Activated CD4-positive, alpha-beta T cell treated with anti-CD3 and anti-CD28 coated beads, Interleukin-2, Interleukin-4, amounts not matched to agents 100 ng/mL and 50 ng/mL, durations not matched to agents 16 hours and 8 hours (primary cell): ENCODE measurements around the gene EPHB3.

Source experiments
- DNase-seq: peaks from one replicate; pipeline ENCODE4 v3.0.0-alpha.2; 2020; ENCODE audit warnings: low spot score

EPHB3 gene

DNA sequence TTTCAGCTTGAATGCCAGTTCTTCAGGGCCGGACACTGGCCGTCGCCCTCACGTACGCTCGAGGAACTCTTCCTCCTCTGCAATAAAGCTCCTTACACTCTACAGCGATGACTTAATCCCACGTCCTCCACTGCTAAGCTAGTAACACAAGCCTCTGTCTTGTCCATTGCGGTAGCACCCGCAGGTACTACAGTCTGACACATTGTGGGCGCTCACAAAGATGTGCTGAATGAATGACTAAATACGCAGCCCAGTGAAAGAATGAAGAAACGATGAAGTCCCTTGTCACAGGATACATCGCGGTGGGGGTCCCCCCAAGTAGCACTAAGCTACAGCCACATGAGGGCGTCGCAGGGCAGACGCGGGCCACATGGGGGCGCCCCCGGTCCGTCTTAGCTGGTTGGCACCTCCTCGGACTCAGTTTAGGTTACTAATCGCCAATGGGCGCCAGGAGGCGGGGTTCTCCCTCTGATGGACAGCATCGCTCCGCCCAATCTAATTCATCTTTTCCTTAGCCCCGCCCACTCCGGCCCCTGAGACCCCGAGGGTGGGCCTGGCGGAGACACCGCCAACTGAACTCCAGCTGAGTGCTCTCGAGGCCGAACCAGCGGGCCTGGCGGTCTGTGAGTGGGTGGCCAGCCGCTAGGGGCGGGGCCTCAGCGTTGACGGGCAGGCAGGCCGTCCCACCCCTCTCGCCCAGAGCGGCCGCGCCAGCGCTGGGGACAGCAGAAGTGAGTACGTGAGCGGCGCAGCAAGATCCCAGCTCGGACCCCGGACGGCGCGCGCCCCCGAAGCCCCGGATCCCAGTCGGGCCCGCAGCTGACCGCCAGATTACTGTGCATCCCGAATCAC lies at the start of gene EPHB3:
EPHB3 (plus strand) TSS at position 725 of the 852 bp plus-strand sequence. CDS start 451 bp downstream, outside the sequence.
- peak; percentile 90 for DNase-seq

DNA sequence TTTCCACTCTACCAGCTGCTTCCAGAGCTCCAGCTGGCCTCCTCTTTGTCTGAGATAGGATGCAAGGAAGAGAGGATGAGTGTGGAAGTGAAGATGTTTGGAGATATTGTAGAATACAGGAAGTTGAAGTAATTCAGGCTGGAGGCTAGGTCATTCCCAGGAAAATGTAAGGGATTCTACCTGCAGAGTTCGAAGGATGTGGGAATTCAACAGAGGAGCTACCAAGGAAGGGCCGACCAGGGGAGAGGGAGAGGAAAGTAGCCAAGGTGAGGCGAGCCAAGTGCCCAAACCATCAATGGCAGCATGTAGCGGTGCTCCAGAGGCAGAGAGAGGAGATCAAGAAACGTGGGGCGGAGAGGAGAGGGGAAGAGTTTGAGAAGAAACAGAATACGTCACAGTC lies 49.0 kb upstream of the EPHB3 start:
- DNase-seq = no peak

DNA sequence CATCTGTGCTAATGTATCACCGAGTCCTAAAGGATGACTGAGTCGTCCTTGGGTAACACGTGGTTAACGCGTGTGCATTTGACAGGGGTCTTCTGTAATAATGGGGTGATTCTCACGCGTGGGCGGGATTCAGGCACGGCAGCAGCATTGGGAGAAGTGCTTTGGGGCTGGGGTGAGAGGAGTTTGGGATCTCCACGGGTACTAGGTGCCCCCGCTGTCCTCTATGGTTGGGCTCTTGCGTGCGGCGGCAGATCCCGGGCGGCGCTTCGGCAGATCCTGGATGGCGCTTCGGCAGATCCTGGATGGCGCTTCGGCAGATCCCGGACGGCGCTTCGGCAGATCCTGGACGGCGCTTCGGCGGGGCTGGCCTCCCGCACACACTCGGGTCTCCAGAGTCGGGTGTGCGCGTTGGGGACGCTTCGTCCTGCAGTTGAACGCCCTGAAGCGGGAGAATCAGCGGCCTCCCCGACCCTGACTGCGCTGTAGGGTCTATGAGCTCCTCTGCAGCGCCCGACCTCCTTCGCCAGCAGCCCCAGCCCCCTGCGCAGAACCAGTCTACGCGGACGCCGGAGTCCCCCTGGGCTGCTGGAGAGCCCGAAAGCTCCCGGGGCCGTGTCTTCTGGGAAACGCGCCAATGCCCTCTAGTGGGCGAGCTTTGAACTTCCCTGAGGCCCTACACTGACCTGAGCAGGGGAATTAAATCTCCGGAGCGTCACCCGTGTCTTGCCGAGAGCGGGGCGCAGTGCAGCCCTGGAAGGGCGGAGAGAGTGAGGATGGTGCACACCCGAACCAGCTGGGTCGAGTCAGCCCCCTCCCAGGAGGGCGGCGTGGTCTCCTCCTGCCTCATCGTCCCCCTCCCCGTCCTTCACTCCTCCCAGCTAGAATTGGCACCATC lies 48.1 kb upstream of the EPHB3 start:
- DNase-seq = peak; percentile 84

DNA sequence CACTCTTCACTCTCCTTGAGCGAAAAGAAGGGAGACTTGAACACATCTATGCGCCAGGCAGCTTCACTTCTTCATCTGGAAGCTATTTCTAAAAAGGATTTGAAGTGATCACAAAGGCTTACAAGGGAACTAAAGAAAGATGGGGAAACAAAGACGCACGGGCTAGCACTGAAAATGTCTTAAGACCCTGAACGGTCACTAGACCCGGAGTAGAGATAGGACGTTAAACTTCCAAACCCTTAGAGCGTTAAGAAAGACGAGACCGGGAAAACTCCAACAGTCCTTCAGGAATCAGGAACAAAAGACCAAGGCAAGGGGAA lies 47.5 kb upstream of the EPHB3 start:
- DNase-seq = no peak

DNA sequence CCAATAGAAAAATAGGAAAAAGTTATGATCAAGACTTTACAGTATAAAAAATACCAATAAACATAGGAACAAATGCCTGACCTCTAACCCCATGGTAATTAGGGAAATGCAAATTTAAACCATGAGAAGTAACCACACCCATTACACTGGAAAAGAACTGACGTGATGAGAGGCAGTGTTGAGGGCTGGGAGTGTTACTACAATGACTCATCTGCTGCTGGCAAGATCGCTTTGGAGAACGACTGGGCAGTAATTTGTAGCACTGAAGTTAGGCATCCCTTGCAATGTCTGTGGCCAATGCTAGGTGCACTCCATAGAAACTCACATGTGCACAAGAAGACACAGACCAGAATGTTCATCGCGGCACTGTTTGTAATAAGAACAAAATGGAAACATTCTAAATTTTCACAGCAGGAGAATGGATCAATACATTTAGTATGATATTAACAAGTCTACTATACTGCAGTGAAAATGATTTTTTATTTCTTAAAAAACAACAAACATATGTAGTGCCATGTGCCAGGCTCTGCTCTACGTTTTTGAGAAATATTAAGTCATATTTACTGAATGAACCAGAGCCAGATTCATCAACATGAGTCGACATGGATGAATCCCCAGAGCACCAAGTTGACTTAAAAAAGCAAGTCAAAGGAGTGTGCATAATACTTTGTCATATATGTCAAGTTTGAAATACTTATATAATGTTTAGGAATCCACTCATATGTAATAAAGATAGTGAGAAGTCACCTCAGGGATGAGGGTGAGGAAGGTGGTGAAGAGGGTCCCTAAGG lies 37.6 kb upstream of the EPHB3 start:
- peak; percentile 73 for DNase-seq

DNA sequence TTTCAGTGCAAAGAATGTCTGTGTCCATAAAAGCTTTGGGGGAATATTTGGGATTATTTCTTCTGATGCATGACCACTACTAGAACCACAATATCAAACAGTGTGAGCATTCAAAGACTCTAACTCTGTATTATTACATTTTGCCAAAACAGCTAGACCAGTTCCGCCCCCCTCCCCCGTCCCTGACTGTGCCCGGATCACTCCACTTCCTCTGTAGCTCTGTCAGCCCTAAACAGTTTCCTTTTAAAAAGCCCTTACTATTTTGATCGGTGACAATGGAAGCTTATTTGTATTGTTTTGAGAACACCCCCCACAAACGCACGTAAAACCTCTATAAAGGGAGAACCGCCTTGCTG lies 36.6 kb upstream of the EPHB3 start:
- DNase-seq = peak; percentile 22

DNA sequence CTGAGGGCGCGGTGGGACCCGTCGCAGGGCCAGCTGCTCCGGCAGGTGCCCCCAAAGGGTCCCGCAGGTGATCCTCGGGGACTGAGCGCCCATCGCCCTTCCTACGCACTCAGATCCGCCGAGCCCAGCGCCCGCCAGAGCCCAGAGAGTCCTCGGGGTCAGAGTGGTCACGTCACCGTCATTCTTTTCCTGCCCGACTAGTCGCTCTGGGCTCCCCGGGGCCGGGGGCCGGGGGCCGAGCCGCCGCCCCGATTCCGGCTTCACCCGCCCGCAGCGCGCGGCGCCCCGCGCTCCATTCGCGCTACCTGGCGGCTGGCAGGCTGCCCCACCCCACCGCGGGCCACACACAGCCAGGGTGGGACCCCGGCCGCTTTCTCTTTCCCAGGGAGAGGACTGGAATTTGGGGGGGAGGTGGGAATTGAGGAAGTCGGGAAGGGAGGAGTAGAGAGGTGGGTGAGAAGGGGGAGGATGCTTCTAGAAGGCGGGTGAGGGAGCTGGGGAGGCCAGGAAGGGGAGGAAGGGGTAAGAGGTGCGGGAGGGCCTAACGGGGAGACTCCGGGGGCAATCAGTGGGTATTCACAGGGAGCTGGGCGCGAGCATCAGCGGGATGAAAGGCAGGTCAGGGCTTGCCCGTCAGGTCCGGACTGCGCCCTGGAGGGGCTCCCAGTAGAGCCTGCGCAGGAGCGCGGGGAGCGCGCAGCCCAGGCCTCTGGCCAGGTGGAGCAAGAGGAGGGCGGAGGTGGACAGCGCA lies 36.1 kb upstream of the EPHB3 start:
- no peak for DNase-seq

DNA sequence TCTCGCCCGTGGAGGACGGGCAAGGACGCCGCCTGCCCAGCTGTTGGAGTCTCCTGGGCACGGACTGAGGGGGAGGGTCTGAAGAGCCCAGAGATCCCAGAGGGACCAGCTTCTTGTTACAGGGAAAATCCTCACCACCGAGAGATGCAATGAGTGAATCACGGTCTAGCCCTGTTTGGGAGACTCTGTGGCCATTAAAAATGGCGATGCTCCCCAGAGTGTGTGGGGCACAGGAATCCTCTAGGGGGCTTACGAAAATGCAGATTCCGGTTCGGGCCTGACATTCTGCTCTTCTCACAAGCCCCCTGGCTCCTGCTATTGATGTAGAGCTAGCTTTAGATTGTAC lies 35.5 kb upstream of the EPHB3 start:
- no peak for DNase-seq

DNA sequence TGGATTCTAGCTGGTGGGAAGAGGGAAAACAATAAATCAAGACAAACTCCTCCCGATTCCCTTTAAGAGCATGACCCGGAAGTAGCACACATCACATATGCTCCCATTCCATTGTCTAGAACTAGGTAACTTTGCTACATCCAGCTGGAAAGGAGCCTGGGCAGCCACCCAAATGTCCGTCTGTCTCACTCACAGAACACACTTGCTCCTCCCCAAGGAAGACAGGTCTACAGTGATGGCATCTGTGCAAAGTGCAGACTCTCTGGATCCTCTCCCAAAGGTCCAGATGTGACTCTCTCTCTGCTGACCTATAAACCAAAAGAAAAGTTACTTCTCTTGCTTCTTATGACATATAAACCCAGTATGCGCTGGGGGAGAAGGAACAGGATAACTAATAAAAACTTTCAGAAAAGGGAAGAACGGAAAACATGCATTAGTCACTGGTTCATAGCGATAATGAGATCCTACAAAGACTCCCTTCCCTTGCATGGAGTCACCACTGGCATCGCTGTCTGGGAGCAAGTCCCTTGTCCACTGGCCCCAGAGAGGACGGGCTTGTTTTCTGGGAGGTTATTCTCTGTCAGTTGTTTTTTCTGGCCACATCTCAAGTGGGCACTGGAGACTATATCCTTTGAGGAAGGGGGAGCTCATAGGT lies 29.8 kb upstream of the EPHB3 start:
- no peak for DNase-seq

DNA sequence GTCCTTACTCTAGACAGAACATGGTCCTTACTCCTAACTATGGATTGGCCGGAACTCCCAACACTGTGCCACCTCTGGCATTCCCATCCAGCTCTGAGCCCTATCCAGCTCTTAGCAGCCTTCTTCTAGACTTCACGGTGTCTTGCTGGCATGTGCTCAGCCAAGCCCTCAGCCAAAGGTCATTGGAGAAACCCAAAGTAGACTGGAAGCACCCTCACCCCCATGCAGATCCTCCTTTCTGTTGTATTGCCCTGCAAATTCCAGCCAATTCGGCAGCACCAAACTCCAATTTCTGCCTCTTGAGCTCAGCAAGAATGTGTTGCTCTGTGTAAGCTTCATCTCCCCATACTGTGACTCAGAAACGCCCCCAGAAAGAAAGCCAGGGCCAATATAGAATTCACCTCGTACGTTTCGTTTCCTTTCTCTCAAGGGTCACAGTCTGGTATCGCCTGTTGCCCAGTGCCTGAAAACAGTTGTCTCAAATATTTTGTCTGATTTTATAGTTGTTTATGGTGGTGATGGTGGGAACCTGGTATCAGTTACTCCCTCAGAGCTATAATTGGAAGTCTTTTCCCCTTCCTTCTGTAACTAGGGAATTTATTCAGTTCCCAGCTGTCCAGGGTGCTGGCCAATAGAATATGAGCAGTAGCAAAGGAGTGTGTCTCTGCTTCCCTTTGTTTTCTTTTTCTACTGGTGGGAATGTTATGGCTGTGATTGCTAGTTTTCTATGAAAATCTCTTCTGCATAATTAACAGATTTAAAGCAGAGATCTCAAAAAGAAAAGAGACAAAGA lies 28.4 kb upstream of the EPHB3 start:
- DNase-seq = no peak

DNA sequence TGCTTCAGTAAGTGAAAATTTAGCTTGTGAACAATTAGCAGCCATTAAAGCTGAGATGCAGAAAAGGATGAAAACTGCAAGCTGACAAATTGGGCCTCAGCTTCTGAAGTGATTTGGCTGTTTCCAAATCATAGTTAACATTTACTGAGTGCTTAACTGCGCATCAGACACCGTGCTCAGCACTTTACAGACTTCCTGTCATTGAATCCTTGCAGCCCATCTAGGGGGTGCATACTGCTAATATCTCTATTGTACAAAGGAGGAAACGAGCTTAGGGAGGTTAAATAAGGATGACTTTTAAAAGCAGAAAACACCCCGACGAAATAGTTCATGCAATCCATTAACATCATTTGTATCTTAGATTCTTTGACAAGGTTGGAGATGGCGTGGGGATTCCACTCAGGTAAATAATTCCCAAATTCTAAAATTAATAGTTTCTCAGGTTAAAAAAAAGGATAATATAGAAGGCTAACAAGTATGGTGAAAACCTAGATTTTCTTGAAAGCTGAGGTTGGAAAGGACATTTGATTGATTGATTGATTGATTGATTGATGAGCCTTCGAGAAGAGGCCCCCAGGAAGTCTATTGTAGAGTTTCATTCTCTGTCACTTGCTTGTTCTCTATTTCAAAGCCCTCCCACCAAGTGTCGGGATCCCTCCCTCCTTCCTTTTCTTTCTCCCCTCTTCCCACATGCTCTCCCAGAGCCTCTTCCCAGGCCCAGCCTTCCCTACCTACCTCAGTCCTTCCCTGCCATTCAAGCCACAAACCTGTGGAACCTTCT lies 23.5 kb upstream of the EPHB3 start:
- no peak for DNase-seq

DNA sequence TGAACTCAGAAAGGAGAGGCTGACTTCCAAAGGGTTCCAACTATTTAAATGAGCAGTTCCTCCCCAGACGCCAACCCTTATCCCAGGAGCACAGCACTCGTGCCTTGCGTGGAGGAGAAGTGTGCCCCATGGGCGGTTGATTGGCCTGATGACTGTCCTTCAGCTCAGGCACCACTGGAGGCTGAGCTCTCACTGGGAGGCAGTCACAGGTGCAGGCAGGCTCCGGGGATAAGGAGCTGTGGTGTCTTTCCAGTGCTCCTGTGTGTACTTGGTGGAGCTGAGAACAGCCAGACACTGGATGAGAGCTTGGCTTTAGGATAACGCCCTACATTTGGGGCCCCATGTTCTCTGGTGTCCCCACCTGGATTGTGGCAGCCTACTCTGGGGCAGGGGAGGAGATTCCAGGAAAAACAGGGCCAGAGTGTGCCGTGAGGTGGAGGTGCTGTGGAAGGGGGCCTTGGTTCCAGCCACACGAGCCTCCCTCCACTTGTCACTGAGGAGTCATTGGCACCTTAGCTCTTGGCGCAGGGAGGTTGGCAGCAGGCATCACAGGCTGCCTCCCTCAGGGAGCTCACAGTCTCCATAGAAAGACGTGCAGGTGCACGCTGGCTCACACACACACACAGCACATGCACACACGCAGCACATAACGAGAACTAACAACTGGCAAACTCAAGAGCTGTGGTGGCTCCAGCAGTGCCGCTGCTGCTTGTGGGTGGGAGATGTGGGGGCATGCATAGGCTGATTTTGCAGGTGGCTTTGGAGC lies 22.7 kb upstream of the EPHB3 start:
- DNase-seq = no peak

DNA sequence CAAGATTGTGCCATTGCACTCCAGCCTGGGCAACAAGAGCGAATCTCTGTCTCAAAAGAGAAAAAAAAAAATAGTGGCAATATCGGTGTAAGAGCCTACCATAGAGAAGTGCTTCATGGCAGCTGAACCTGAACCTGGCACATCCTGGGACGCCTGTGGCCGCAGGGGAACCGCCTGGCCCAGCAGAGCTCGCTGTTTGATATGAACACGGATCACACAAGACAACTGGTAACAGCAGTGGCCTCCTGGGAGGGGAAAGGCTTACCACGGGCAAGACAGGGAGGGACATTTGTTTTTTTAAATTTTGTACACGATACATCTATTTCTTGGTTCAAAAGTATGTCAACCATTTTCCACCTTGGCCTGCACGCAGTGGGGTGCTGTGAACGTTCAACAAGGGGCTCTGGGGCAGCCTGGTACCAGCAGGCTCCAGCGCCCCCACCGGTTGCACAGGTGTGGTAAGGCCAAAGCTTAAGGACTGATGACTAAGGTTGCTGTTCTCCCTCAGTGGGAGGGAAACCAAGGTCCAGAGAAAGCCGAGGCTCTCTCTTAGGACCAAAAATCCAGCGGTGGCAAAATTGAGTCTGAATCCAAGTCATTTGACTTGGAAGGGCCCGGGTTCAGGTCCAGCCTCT lies 21.7 kb upstream of the EPHB3 start:
- DNase-seq = no peak

DNA sequence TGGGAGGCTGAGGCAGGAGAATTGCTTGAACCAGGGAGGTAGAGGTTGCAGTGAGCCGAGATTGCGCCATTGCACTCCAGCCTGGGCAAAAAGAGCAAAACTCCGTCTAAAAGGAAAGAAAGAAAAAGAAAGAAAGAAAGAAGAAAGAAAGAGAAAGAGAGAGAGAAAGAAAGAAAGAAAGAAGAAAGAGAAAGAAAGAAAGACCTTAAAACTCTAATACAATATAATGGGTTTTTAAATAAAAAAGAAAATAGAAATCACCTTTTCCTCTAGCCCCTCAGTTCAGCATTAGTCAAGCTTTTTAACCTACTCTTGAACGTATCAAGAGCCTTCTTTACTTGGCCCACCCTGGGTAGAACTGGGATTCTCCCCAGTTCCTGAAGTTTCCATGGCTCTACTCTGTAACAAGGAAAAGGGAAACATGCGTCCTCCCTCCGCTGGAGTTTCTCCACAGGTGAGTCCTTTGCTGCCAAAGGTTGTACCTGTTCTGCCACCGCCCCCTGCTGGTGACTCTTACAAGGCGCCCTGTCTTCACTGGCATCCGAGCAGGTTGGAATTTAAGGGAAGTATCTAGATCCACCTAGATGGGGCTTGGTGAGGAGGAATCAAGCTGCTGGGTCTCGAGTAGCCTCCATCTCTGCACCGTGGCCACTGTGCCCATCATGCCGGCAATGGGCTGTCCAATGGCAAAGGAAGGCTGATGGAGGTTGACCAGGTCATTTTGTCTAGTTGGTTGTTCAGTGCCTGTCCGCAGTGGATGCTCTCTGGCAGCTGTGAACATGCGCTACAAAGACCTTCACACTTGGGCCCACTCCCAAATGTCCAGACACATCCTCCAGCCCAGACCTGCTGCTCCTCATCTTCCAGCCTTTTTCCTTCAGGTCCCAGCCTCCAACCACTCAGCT lies 20.6 kb upstream of the EPHB3 start:
- DNase-seq = peak; percentile 62

DNA sequence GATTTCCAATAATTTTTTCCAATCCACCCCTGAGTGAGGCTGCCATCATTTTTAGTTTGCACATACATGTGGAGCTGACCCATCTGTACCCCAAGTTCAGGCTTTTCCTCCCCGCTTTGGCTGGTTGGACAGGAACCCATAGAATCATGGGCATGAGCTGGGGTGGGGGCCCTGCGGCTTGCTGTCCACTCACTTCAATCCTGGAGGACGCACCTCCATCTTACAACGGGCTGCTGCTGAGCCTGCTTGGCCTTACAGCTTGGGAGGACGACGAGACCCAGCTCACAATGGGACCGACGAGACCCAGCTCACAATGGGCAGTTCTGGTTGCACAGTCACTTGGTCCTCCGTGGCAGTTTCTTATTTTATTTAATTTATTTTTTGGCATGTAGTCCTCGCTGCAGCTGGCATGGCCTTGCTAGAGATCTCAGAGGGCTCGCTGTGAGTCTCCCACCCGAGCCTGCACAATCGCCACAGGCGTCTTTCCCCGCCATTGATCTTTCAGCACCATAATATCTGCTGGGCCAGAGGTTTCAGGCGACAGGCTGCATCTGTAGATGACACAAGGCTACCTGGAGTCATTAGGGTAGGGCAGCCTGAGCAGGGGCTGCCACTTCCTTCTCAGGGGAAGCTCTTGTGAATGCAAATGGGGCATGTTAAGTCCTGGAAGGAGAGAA lies 19.6 kb upstream of the EPHB3 start:
- DNase-seq = no peak

DNA sequence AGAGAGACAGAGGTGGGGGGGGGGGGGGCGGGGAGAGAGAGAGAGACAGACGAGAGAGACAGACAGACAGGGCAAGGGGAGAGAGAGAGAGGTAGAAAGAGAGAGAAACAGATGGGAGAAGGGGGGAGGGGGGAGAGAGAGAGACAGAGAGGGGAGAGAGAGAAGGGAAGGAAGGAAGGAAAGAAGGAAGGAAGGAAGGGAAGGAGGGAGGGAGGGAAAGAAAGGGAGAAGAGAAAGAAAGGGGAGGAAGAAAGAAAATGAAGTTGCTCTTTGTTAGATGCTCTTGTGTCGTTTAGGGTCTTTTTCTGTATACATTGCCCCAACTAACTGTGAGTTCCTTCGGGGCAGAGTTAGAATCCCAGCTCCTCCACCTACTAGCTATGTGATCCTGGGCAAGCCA lies 19.0 kb upstream of the EPHB3 start:
- DNase-seq = no peak

DNA sequence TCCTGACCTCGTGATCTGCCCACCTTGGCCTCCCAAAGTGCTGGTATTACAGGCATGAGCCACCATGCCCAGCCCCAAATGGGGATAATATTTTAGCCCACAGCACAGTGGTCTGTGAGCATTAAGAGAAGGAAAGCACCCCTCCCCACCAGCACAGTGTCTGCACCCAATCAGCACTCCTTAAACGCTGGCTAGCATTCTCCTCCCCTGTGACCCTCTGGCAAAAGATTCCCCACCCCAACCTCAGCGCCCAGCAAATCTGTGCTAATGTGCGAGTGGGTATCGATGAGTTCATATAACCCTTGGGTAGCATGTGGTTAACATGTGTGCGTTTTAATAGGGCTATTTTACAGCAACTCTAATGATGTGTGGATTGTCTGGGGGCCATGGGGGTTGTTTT lies 18.3 kb upstream of the EPHB3 start:
- no peak for DNase-seq
